Mucosa of descending colon (tissue), 3 donors: Measurements from ENCODE around the gene ELSPBP1. TPM values are rescaled to one million over a fixed set of nuclear protein-coding genes. Genes with fewer than 3 reads are reported as not detected.

Experiments
- ATAC-seq: fragments of 200-7000 bp; cut with Tn5 transposase; one replicate; pipeline ENCODE4 v1.9.1; 2020; ENCODE audit warnings: mild to moderate bottlenecking, moderate library complexity
- DNase-seq, 3 donors: peaks; one replicate each; pipeline ENCODE4 v3.0.0-alpha.2; 2020
- H3K36me3 ChIP-seq: fragments of 200-600 bp; one replicate; pipeline ENCODE4 v1.8.0; 2021; ENCODE audit warnings: low read depth, mild to moderate bottlenecking
- H3K4me1 ChIP-seq: fragments of 200-600 bp; one replicate; pipeline ENCODE4 v1.8.0; 2021; ENCODE audit warnings: low read depth, mild to moderate bottlenecking
- H3K4me3 ChIP-seq: fragments of 200-600 bp; one replicate; pipeline ENCODE4 v1.8.0; 2021; ENCODE audit warnings: mild to moderate bottlenecking
- H3K9me3 ChIP-seq: fragments of 200-600 bp; one replicate; pipeline ENCODE4 v1.8.0; 2021; ENCODE audit warnings: mild to moderate bottlenecking
- intact Hi-C, 2 donors: fragments of 100-400 bp; cut with DNase I in 1 of 2; cut with micrococcal nuclease in 1 of 2; formaldehyde crosslinking; loops; one replicate each; pipeline versions ENCODE4 v1.11.0 to v1.11.1; 2022; cut with DNase I, micrococcal nuclease
- total RNA-seq, 3 donors: library from RNA; stranded (reverse); fragmentation: NEBNext Ultra II Directional in 2 of 3; extraction: Animal tissue kit (Norgen Biotek cat#: 25700) in 2 of 3; gene quantifications; one replicate each; pipeline versions ENCODE4 v1.2.1 to v1.2.4, GENCODE V29; 2021 to 2023
- TF ChIP-seq, protein P1 (sequence below): fragments of 200-600 bp; IDR thresholded peaks from one replicate; pipeline ENCODE4 v1.8.0; 2022; ENCODE audit warnings: antibody characterized with exemption, mild to moderate bottlenecking
- donor health status: DM: no; HTN: no; CAD: no; lungs with moderate emphysema.
- donor health status: DM: no; HTN: no; CAD: no.
- donor health status: DM: no; HTN: yes; CAD: no.

The ELSPBP1 gene
- total RNA-seq, 3 donors from 2014 or later: not detected

DNA sequence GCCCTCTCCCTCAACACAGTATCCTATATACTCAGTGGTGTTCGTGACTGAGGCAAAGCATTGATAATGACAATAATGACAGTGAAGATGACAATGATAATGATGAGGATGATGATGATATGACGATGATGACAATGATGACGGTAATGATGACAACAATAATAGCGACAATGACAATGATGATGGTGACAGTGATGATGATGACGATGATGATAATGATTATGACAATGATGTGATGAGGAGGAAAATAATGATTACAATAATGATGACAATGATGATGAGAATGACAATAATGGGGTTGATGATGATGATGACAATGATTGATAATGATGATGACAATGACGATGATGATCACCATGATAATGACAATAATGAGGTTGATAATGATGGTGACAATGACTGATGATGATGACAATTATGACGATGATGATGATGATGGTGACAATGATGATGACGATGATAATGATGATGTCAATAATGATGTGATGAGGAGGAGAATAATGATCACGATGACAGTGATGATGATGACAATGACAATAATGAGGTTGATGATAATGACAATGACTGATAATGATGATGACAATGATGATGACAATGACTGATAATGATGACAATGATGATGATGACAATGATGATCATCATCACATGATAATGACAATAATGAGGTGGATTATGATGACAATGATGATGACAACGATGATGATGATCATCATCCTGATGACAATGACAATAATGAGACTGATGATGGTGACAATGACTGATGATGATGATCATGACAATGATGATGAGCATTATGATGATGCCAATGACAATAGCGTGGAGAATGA, 16.7 kb downstream of the ELSPBP1 start:
- H3K9me3 ChIP-seq: no peaks in the 10 kb centered on the region
- TF ChIP-seq, protein P1, sequence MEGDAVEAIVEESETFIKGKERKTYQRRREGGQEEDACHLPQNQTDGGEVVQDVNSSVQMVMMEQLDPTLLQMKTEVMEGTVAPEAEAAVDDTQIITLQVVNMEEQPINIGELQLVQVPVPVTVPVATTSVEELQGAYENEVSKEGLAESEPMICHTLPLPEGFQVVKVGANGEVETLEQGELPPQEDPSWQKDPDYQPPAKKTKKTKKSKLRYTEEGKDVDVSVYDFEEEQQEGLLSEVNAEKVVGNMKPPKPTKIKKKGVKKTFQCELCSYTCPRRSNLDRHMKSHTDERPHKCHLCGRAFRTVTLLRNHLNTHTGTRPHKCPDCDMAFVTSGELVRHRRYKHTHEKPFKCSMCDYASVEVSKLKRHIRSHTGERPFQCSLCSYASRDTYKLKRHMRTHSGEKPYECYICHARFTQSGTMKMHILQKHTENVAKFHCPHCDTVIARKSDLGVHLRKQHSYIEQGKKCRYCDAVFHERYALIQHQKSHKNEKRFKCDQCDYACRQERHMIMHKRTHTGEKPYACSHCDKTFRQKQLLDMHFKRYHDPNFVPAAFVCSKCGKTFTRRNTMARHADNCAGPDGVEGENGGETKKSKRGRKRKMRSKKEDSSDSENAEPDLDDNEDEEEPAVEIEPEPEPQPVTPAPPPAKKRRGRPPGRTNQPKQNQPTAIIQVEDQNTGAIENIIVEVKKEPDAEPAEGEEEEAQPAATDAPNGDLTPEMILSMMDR: no peak
- intact Hi-C loops: no loop called here
- H3K36me3 ChIP-seq: no peaks in the 10 kb centered on the region
- no peak overlapping the region for H3K4me3 ChIP-seq
- no peaks in the 10 kb centered on the region for H3K4me1 ChIP-seq
- no peak for ATAC-seq
- no peak for DNase-seq

DNA sequence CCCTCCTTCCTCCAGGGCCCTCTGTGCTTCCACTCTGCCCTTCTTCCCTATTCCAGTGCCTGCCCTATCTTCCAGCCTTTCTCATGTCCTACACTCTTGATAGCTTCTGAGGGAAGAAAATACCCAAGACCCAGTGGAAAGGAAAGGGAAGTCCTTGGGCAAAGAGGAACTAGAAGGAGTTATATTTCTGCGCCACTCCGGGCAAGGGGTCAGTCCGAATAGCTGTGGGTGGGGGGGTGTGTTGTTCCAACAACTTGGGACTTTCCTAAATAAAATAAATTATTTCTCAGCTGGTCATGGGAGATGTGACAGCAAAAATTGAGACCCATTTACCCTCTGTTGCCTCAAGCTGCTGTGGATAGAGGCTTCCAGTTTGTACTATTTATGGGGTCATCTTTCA, 26.3 kb downstream of the ELSPBP1 start:
- ATAC-seq: no peak
- Histone ChIP-seq H3K36me3 (no peaks in the 10 kb centered on the region), H3K4me3 (no peak overlapping the region), H3K4me1 (no peaks in the 10 kb centered on the region), H3K9me3 (no peaks in the 10 kb centered on the region)
- intact Hi-C loops: no loop called here
- no peak for DNase-seq
- TF ChIP-seq, protein P1: no peak

DNA sequence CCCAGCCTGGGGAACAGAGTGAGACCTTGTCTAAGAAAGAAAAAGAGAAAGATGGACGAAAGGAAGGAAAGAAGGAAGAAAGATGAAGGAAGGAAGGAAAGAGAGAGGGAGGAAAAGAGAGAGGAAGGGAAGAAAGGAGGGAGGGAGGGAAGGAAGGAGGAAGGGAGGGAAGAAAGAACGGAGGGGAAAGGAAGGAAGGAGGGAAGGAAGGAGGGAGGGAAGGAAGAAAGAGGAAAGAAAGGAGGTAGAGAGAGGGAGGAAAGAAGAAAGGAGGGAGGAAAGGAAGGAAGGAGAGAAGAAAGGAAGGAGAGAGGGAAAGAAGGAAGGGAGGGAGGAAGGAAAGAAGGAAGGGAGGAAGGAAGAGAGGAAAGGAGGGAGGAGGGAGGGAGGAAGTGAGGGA, 28.6 kb downstream of the ELSPBP1 start:
- no peak for DNase-seq
- Histone ChIP-seq H3K4me3 (no peak overlapping the region), H3K9me3 (no peaks in the 10 kb centered on the region), H3K4me1 (no peaks in the 10 kb centered on the region), H3K36me3 (no peaks in the 10 kb centered on the region)
- TF ChIP-seq, protein P1: no peak
- intact Hi-C loops: no loop called here
- no peak for ATAC-seq

DNA sequence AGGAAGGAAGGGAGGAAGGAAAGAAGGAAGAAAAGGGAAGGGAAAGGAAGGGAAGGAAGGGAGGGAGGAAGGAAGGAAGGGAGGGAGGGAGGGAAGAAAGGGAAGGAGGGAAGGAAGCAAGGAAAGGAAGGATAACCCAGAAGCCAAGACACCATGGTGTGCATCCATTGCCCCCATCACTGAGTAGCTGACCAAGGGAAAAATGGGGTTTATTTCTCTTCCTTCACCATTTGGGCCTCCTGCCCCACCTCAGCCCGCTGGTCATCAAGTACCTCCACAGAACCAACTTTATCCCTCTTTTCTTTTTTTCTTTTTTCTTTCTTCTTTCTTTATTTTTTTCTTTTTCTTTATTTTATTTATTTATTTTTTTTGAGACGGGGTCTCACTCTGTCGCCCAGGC, 29.1 kb downstream of the ELSPBP1 start:
- H3K4me3 ChIP-seq: no peak overlapping the region
- TF ChIP-seq, protein P1: no peak
- DNase-seq: no peak
- H3K36me3 ChIP-seq: no peaks in the 10 kb centered on the region
- H3K9me3 ChIP-seq: no peaks in the 10 kb centered on the region
- intact Hi-C loops: no loop called here
- ATAC-seq: no peak
- no peaks in the 10 kb centered on the region for H3K4me1 ChIP-seq

DNA sequence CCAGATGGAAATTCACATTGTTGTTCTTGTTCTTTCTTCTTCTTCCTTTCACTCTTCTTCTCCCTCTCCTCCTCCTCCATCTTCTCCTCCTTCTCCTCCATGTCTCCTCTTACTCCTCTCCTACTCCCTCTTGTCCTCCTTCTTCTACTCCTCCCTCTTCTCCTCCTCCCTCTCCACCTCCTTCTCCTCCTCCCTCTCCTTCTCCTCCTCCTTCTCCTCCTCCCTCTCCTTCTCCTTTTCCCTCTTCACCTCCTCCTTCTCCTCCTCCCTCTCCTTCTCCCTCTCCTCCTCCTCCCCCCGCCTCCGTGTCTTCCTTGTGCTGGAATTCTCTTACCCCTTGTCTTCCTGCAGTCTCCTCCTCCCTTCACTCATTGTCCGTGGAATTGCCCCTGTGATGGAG, 31.0 kb downstream of the ELSPBP1 start:
- TF ChIP-seq, protein P1: no peak
- Histone ChIP-seq H3K4me1 (no peaks in the 10 kb centered on the region), H3K36me3 (no peaks in the 10 kb centered on the region), H3K4me3 (no peak overlapping the region), H3K9me3 (no peaks in the 10 kb centered on the region)
- intact Hi-C loops: no loop called here
- DNase-seq (no peak), ATAC-seq (no peak)
